Adrenal gland (tissue), 5 donors: Measurements from ENCODE around the gene KHSRP.

Experiments used
- POLR2A ChIP-seq, 2 donors: fragments of 450-650 bp; IDR thresholded peaks; one replicate each; pipeline ENCODE4 v1.6.1; 2017; ENCODE audit warnings: antibody characterized with exemption in 2 of 2, mild to moderate bottlenecking in 2 of 2, moderate library complexity in 1 of 2
- TF ChIP-seq, protein P1 (sequence below), 6 experiments: fragments of 450-650 bp in 4 of 6; fragments of 200-600 bp in 2 of 6; sonication (generic) in 1 of 6; IDR thresholded peaks; 1 replicate in 5 of 6; 2 replicates in 1 of 6; pipeline versions ENCODE4 v1.5.1 to v1.8.0; 2016 to 2021; ENCODE audit warnings: antibody characterized with exemption in 6 of 6, mild to moderate bottlenecking in 2 of 6, moderate library complexity in 1 of 6
- donor health status: DM: no; HTN: no; CAD: no.

DNA sequence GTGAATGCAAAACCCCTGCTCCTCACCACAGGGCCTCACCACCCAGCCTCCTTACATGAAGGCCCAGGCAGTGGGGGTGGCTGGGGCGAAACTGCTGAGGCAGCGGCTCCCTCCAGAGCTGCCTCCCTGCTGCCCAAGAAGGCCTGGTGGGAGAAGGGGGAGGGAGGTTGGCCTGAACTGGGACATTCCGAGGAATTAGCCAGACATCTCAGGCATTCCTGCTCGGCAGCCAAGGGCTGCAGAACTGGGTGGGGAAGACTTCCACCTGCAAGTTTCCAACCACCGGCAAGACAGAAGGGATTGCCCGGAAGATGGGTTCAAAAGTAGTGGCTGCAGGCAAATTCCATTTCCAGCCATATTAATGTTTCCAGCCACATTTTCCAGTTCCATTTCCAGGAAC is 46.6 kb downstream of the KHSRP start:
- TF ChIP-seq, protein P1, sequence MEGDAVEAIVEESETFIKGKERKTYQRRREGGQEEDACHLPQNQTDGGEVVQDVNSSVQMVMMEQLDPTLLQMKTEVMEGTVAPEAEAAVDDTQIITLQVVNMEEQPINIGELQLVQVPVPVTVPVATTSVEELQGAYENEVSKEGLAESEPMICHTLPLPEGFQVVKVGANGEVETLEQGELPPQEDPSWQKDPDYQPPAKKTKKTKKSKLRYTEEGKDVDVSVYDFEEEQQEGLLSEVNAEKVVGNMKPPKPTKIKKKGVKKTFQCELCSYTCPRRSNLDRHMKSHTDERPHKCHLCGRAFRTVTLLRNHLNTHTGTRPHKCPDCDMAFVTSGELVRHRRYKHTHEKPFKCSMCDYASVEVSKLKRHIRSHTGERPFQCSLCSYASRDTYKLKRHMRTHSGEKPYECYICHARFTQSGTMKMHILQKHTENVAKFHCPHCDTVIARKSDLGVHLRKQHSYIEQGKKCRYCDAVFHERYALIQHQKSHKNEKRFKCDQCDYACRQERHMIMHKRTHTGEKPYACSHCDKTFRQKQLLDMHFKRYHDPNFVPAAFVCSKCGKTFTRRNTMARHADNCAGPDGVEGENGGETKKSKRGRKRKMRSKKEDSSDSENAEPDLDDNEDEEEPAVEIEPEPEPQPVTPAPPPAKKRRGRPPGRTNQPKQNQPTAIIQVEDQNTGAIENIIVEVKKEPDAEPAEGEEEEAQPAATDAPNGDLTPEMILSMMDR (IDR thresholded peaks at IDR 0.05), result no peak
- no peak for TF ChIP-seq POLR2A (IDR thresholded peaks at IDR 0.05)
